ENCODE data around the gene GPR108.

The GPR108 gene

GRCh38 chr19:6736169-6736916 lies 1.0 kb downstream of the GPR108 start:
- DNase-seq: peak; percentile 89

- DNase-seq: no peak
Measured at GRCh38 chr19:6735181-6735911, 2.0 kb downstream of the GPR108 start.

GRCh38 chr19:6734096-6734696 lies 3.2 kb downstream of the GPR108 start:
- DNase-seq: no peak

- no peak for DNase-seq
Measured at GRCh38 chr19:6733338-6734095, 3.9 kb downstream of the GPR108 start.

GRCh38 chr19:6732803-6733337 lies 4.5 kb downstream of the GPR108 start:
- DNase-seq: no peak

- no peak for DNase-seq
Measured at GRCh38 chr19:6731822-6732221, 5.6 kb downstream of the GPR108 start.

- DNase-seq: no peak
Measured at GRCh38 chr19:6730941-6731670, 6.3 kb downstream of the GPR108 start.

- no peak for DNase-seq
Measured at GRCh38 chr19:6730153-6730804, 7.1 kb downstream of the GPR108 start.

- no peak for DNase-seq
Measured at GRCh38 chr19:6729573-6730152, 7.7 kb downstream of the GPR108 start.

- DNase-seq: no peak
Measured at GRCh38 chr19:6728346-6728745, 9.0 kb downstream of the GPR108 start.

- DNase-seq: no peak
Measured at GRCh38 chr19:6725513-6726231, 11.7 kb downstream of the GPR108 start.

GRCh38 chr19:6724631-6725492 lies 12.5 kb downstream of the GPR108 start:
- no peak for DNase-seq

- no peak for DNase-seq
Measured at GRCh38 chr19:6723738-6724137, 13.6 kb downstream of the GPR108 start.

GRCh38 chr19:6723108-6723618 lies 14.2 kb downstream of the GPR108 start:
- DNase-seq: no peak

- no peak for DNase-seq
Measured at GRCh38 chr19:6721773-6722172, 15.6 kb downstream of the GPR108 start.

GRCh38 chr19:6721138-6721474 lies 16.3 kb downstream of the GPR108 start:
- no peak for DNase-seq

GRCh38 chr19:6720369-6721137 lies 16.8 kb downstream of the GPR108 start, which contains the start of gene C3:
C3 (minus strand) TSS chr19:6720650; CDS start chr19:6720589, 61 bp downstream.
- DNase-seq: peak; percentile 74

- DNase-seq: no peak
Measured at GRCh38 chr19:6719992-6720368, 17.4 kb downstream of the GPR108 start.

GRCh38 chr19:6719540-6719861 lies 17.9 kb downstream of the GPR108 start:
- DNase-seq: no peak
